Measurements from ENCODE around the gene LRP2. TPM values are rescaled to one million over a fixed set of nuclear protein-coding genes. Genes with fewer than 3 reads are reported as not detected.

Gene LRP2
- total and polyA plus RNA-seq, 2 experiments from 2014 or later, result 8.1 to 38.3 TPM

DNA sequence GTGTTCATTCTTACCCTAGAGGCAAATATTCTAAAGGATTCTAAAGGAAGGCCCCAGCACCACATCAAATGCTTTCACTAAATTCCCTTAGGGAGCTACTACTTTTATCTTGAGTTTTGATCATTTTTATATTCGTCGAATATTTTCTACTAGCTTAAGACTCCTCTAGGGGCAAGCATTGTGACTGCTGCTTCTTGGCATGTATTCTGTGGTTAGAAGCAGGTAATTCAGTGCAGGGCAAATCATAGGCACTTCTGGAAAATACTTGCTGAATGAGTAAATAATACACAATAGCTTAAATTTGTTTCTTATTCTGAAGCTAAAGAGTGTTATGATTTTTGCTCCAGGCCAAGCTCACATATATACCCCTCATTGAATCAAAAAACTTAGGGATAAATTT, 136.4 kb downstream of the LRP2 start:
- H3K4me2 ChIP-seq, result no peak overlapping the region
- no peaks in the 10 kb centered on the region for H4K20me1 ChIP-seq (ENCODE audit: insufficient read depth, poor library complexity, severe bottlenecking)
- TF ChIP-seq EZH2 (IDR thresholded peaks at IDR 0.05; ENCODE audit: borderline replicate concordance), result no peak
- TF ChIP-seq EZH2phosphoT487 (IDR thresholded peaks at IDR 0.05; ENCODE audit: low read depth, severe bottlenecking, unreplicated experiment), result no peak
- TF ChIP-seq, protein P1, sequence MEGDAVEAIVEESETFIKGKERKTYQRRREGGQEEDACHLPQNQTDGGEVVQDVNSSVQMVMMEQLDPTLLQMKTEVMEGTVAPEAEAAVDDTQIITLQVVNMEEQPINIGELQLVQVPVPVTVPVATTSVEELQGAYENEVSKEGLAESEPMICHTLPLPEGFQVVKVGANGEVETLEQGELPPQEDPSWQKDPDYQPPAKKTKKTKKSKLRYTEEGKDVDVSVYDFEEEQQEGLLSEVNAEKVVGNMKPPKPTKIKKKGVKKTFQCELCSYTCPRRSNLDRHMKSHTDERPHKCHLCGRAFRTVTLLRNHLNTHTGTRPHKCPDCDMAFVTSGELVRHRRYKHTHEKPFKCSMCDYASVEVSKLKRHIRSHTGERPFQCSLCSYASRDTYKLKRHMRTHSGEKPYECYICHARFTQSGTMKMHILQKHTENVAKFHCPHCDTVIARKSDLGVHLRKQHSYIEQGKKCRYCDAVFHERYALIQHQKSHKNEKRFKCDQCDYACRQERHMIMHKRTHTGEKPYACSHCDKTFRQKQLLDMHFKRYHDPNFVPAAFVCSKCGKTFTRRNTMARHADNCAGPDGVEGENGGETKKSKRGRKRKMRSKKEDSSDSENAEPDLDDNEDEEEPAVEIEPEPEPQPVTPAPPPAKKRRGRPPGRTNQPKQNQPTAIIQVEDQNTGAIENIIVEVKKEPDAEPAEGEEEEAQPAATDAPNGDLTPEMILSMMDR (IDR thresholded peaks at IDR 0.05; ENCODE audit: poor library complexity), result no peak
- no peaks in the 10 kb centered on the region for H3K4me1 ChIP-seq (ENCODE audit: insufficient read depth)
- H3K9me2 ChIP-seq (replicated peaks; ENCODE audit: insufficient read depth), result no peaks in the 10 kb centered on the region
- no peak for DNase-seq (ENCODE audit: low spot score)
- H3K27ac ChIP-seq, result no peak overlapping the region
- no peak overlapping the region for H2AFZ ChIP-seq
- H3K27me3 ChIP-seq, result no peaks in the 10 kb centered on the region
- no peaks in the 10 kb centered on the region for H3K36me3 ChIP-seq (replicated peaks; ENCODE audit: insufficient read depth, low read depth)
- H3K9me3 ChIP-seq (ENCODE audit: low read depth), result no peaks in the 10 kb centered on the region
- WGBS (ENCODE audit: low lambda C conversion rate, missing lambda C conversion rate), result 94% methylated on average over 2 of the region's 2 CpGs
- no peak overlapping the region for H3K4me3 ChIP-seq
- no peaks in the 10 kb centered on the region for H3K79me2 ChIP-seq

DNA sequence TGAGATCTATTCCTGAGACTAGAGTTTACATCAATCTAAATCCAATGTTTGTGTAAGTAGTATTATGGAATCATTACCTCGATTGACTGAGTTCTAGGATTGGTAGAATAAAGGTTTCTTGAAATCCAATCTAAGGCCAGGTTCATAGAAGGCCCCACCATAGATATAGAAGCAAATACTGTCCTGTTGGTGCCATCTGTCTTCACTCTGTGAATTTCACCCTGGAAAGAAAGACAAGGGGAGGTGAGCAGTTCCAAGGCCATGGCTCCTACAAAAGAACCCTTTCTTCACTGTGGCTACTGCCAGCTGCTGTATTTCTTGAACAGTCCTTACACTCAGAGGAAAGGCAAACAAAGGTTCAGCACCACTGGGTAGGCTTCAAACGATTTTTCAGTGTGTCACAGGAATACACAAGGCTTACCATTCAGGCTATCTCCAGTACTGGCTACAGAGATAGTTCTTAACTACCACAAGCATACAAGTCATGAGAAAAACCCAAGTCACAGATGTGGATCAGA, 137.0 kb downstream of the LRP2 start:
- no peaks in the 10 kb centered on the region for H3K9me3 ChIP-seq (ENCODE audit: low read depth)
- no peak overlapping the region for H3K4me2 ChIP-seq
- TF ChIP-seq EZH2phosphoT487 (IDR thresholded peaks at IDR 0.05; ENCODE audit: low read depth, severe bottlenecking, unreplicated experiment), result no peak
- no peak for TF ChIP-seq EZH2 (IDR thresholded peaks at IDR 0.05; ENCODE audit: borderline replicate concordance)
- TF ChIP-seq, protein P1 (IDR thresholded peaks at IDR 0.05; ENCODE audit: poor library complexity), result no peak
- no peaks in the 10 kb centered on the region for H3K9me2 ChIP-seq (replicated peaks; ENCODE audit: insufficient read depth)
- no peak overlapping the region for H3K27ac ChIP-seq
- WGBS (ENCODE audit: low lambda C conversion rate, missing lambda C conversion rate), result 72% methylated on average over 2 of the region's 2 CpGs
- DNase-seq (ENCODE audit: low spot score), result no peak
- no peaks in the 10 kb centered on the region for H3K4me1 ChIP-seq (ENCODE audit: insufficient read depth)
- H3K36me3 ChIP-seq (replicated peaks; ENCODE audit: insufficient read depth, low read depth), result no peaks in the 10 kb centered on the region
- no peaks in the 10 kb centered on the region for H3K79me2 ChIP-seq
- no peak overlapping the region for H2AFZ ChIP-seq
- no peaks in the 10 kb centered on the region for H3K27me3 ChIP-seq
- no peaks in the 10 kb centered on the region for H4K20me1 ChIP-seq (ENCODE audit: insufficient read depth, poor library complexity, severe bottlenecking)
- no peak overlapping the region for H3K4me3 ChIP-seq

DNA sequence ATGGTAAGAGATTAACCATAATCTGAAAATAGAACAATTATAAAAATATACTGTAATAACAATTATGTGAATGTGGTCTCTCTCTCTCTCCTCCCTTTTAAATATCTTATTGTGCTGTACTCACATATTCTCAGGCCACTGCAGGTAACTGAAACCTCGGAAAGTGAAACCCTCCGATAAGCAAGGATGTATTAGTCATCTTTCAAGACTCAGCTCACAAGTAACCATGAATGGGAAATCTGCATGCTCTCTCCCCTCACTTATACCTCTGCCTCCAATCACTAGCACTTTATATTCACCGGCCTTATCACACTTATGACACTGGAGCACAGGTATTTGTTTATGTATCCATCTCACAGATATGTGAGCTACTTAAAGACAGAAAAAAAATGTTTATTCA, 139.7 kb downstream of the LRP2 start:
- H4K20me1 ChIP-seq (ENCODE audit: insufficient read depth, poor library complexity, severe bottlenecking), result no peaks in the 10 kb centered on the region
- TF ChIP-seq EZH2phosphoT487 (IDR thresholded peaks at IDR 0.05; ENCODE audit: low read depth, severe bottlenecking, unreplicated experiment) (no peak), EZH2 (IDR thresholded peaks at IDR 0.05; ENCODE audit: borderline replicate concordance) (no peak)
- TF ChIP-seq, protein P1 (IDR thresholded peaks at IDR 0.05; ENCODE audit: poor library complexity), result no peak
- H3K9me2 ChIP-seq (replicated peaks; ENCODE audit: insufficient read depth), result no peaks in the 10 kb centered on the region
- H2AFZ ChIP-seq, result no peak overlapping the region
- DNase-seq (ENCODE audit: low spot score), result no peak
- no peak overlapping the region for H3K27ac ChIP-seq
- WGBS (ENCODE audit: low lambda C conversion rate, missing lambda C conversion rate), result 34% methylated on average over 3 of the region's 3 CpGs
- H3K79me2 ChIP-seq, result no peaks in the 10 kb centered on the region
- no peaks in the 10 kb centered on the region for H3K4me1 ChIP-seq (ENCODE audit: insufficient read depth)
- H3K36me3 ChIP-seq (replicated peaks; ENCODE audit: insufficient read depth, low read depth), result no peaks in the 10 kb centered on the region
- H3K9me3 ChIP-seq (ENCODE audit: low read depth), result no peaks in the 10 kb centered on the region
- H3K27me3 ChIP-seq, result no peaks in the 10 kb centered on the region
- H3K4me3 ChIP-seq, result no peak overlapping the region
- no peak overlapping the region for H3K4me2 ChIP-seq

Measured in hepatocyte (in vitro differentiated cells).